RWPE1 (cell line): ENCODE data around the gene LRMDA.

Experiments used
- CTCF ChIA-PET: fragments of 350-600 bp; sonication (Branson Sonifier 250); formaldehyde crosslinking; extraction: SDS; loops from one replicate; lab custom pipeline; 2021; lab: Yijun Ruan, JAX
- POLR2A ChIA-PET: fragments of 400-600 bp; formaldehyde crosslinking; extraction: SDS; loops from one replicate; lab custom pipeline; 2020; ENCODE audit warnings: antibody characterized with exemption; ENCODE audit not compliant: low non-redundant PET; lab: Yijun Ruan, JAX
- DNase-seq: peaks from one replicate; pipeline ENCODE4 v3.0.0; 2012; ENCODE audit warnings: low spot score
- H3K27ac ChIP-seq: fragments of 450-650 bp; 2 replicates; pipeline ENCODE4 v1.5.1; 2017
- CTCF ChIP-seq: fragments of 450-650 bp; conservative IDR thresholded peaks from 2 replicates; pipeline ENCODE4 v1.5.1; 2017; ENCODE audit warnings: low read depth, mild to moderate bottlenecking

Gene LRMDA

GRCh38 chr10:76040107-76040829 lies 608.8 kb downstream of the LRMDA start:
- H3K27ac ChIP-seq, result no peak overlapping the region
- no peak for DNase-seq
- ChIA-PET CTCF (no interaction called here), POLR2A (no interaction called here)
- no peak for TF ChIP-seq CTCF

DNA sequence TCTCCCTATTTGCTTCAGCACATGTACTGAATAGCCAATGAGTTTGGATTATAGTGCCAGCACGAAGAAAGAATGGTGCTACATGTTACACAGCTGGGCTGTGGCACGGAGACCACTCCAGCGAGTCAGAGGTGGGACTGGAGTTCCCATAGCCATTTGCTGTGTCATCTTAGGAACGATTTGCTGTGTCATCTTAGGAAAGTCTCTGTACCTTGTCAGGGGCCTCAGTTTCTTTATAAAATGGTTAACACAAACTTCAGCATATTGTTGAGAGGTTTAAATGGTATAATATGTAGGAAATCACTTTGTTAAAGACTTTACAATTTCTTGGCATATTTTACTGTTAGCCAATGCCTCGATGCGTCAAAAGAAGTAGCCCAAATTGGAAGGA lies 609.4 kb downstream of the LRMDA start:
- POLR2A ChIA-PET, result no interaction called here
- no peak for TF ChIP-seq CTCF
- no peak for DNase-seq
- H3K27ac ChIP-seq, result no peak overlapping the region
- CTCF ChIA-PET, result no interaction called here

GRCh38 chr10:76041551-76041950 lies 610.1 kb downstream of the LRMDA start:
- H3K27ac ChIP-seq, result no peak overlapping the region
- TF ChIP-seq CTCF, result no peak
- DNase-seq, result no peak
- CTCF ChIA-PET, result no interaction called here
- POLR2A ChIA-PET, result no interaction called here

- CTCF ChIA-PET, result no interaction called here
- H3K27ac ChIP-seq, result no peak overlapping the region
- POLR2A ChIA-PET, result no interaction called here
- DNase-seq, result no peak
- no peak for TF ChIP-seq CTCF
These were observed 611.8 kb downstream of the LRMDA start for GRCh38 chr10:76043261-76043660.

- TF ChIP-seq CTCF, result no peak
- ChIA-PET CTCF (no interaction called here), POLR2A (no interaction called here)
- no peak for DNase-seq
- no peak overlapping the region for H3K27ac ChIP-seq
These were observed 613.3 kb downstream of the LRMDA start for GRCh38 chr10:76044751-76045150.

DNA sequence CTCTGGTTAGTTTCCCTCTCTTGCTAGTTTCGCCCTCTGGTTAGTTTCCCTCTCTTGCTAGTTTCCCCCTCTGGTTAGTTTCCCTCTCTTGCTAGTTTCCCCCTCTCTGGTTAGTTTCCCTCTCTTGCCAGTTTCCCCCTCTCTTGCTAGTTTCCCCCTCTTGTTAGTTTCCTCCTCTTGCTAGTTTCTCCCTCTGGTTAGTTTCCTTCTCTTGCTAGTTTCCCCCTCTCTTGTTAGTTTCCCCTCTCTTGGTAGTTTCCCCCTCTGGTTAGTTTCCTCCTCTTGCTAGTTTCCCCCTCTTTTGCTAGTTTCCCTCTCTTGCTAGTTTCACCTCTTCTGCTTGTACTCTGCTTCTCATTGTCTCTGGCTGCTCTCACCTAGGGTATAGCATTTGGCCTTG lies 613.8 kb downstream of the LRMDA start:
- DNase-seq, result no peak
- CTCF ChIA-PET, result interaction anchor here (0.6 kb wide), 1 partner anchor 8 kb away, joined by 3 read pairs; no protein-coding TSS in a partner anchor
- POLR2A ChIA-PET, result no interaction called here
- no peak for TF ChIP-seq CTCF
- H3K27ac ChIP-seq, result no peak overlapping the region
